GM12878 (cell line): ENCODE results near the gene ATG4A.

Experiments used
- BMI1 ChIP-seq: fragments of 450-650 bp; IDR thresholded peaks from 2 replicates; pipeline ENCODE4 v1.6.1; 2016; ENCODE audit warnings: mild to moderate bottlenecking, moderate library complexity, borderline replicate concordance
- CBX3 ChIP-seq: fragments of 200-600 bp; sonication (generic); IDR thresholded peaks from 2 replicates; pipeline ENCODE4 v1.6.1; 2016; ENCODE audit warnings: low read depth, borderline replicate concordance
- EP300 ChIP-seq, 2 experiments: fragments of 150-350 bp in 1 of 2; IDR thresholded peaks; 2 replicates each; pipeline ENCODE4 v1.6.1; 2011 to 2012; ENCODE audit warnings: low read depth in 2 of 2, low read length in 2 of 2, borderline replicate concordance in 1 of 2, improper control_type of control experiment in 1 of 2, inconsistent platforms in 1 of 2; ENCODE audit not compliant: control insufficient read depth in 1 of 2
- EZH2 ChIP-seq: IDR thresholded peaks from 2 replicates; pipeline ENCODE4 v1.6.1; 2012; ENCODE audit warnings: low read depth, mild to moderate bottlenecking, control low read depth, inconsistent platforms, low read length, borderline replicate concordance; ENCODE audit not compliant: control insufficient read depth
- NFYA ChIP-seq: IDR thresholded peaks from 2 replicates; pipeline ENCODE4 v1.6.1; 2011; ENCODE audit warnings: low read depth, mild to moderate bottlenecking, low read length, improper control_type of control experiment, borderline replicate concordance
- POLR2A ChIP-seq: IDR thresholded peaks from 2 replicates; pipeline ENCODE4 v1.6.1; 2011; ENCODE audit warnings: low read depth, mild to moderate bottlenecking, low read length
- POLR2AphosphoS5 ChIP-seq: IDR thresholded peaks from 2 replicates; pipeline ENCODE4 v1.6.1; 2011; ENCODE audit warnings: mild to moderate bottlenecking, low read length, inconsistent platforms
- RAD21 ChIP-seq: IDR thresholded peaks from 2 replicates; pipeline ENCODE4 v1.6.1; 2011; ENCODE audit warnings: mild to moderate bottlenecking, low read depth, low read length, moderate library complexity; ENCODE audit not compliant: insufficient read depth
- SMAD1 ChIP-seq: fragments of 450-650 bp; IDR thresholded peaks from 2 replicates; pipeline ENCODE4 v1.6.1; 2018; ENCODE audit warnings: mild to moderate bottlenecking, low read depth; ENCODE audit not compliant: partially characterized antibody
- TAF1 ChIP-seq: IDR thresholded peaks from 2 replicates; pipeline ENCODE4 v1.6.1; 2011; ENCODE audit warnings: mild to moderate bottlenecking, low read depth, low read length, borderline replicate concordance
- TBL1XR1 ChIP-seq: IDR thresholded peaks from 2 replicates; pipeline ENCODE4 v1.6.1; 2012; ENCODE audit warnings: low read depth, low read length, improper control_type of control experiment
- TF ChIP-seq, protein P1 (sequence below), 3 experiments: IDR thresholded peaks in 2 of 3; conservative IDR thresholded peaks in 1 of 3; 2 replicates each; pipeline ENCODE4 v1.5.1; 2011; ENCODE audit warnings: low read depth in 3 of 3, low read length in 3 of 3, mild to moderate bottlenecking in 3 of 3, control low read depth in 2 of 3, moderate library complexity in 2 of 3, inconsistent platforms in 1 of 3, mixed read lengths in 1 of 3; ENCODE audit not compliant: control insufficient read depth in 2 of 3, insufficient read depth in 1 of 3; ENCODE audit errors: extremely low read depth in 1 of 3
- TF ChIP-seq, protein P2 (sequence below): IDR thresholded peaks from 2 replicates; pipeline ENCODE4 v1.6.1; 2011; ENCODE audit warnings: low read depth, low read length, improper control_type of control experiment, borderline replicate concordance

DNA sequence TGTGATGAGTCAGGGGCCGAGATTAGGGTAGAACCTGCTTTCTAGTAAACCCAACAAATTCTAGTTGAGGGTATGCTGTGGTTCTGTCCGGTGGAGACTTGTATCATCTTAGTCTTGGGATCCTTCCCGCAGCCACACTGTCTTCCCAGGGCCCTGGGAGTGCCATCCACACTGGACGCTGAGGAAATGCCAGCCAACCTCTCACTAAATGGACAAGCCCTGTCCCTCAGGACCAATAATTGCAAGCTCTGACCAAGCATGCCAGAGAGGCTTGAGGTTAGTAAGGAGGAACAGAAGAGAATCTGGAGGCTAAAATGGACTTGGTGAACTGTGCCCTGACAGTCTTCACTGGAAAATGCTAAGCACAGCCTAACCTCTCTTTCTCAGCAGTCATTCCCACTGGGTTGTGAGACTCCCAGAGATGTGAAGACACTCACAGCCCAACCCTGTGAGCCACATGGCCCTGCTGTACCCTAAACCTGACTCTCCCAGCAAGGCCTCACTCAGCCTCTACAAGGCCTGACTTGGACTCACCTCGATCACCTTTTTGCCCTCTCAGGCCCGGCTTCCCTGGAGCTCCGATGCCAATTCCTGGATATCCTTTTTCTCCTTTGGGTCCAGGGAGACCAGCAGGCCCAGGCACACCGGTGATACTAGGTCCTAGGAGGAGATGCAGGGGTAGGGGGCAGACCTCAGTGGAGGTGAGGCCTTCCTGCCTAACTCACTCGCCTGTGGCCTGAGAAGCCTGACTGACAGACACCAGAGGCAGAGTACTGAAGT, 77.6 kb downstream of the ATG4A start:
- TF ChIP-seq TAF1 (no peak), SMAD1 (no peak), NFYA (no peak), RAD21 (no peak), CBX3 (no peak), BMI1 (no peak), POLR2AphosphoS5 (no peak), TBL1XR1 (no peak), EP300 (IDR thresholded peaks at IDR 0.05; ENCODE audit: borderline replicate concordance in 1 of 2, control insufficient read depth in 1 of 2, low read depth in 2 of 2, low read length in 2 of 2) (no peak), POLR2A (no peak), EZH2 (no peak)
- TF ChIP-seq, protein P1, sequence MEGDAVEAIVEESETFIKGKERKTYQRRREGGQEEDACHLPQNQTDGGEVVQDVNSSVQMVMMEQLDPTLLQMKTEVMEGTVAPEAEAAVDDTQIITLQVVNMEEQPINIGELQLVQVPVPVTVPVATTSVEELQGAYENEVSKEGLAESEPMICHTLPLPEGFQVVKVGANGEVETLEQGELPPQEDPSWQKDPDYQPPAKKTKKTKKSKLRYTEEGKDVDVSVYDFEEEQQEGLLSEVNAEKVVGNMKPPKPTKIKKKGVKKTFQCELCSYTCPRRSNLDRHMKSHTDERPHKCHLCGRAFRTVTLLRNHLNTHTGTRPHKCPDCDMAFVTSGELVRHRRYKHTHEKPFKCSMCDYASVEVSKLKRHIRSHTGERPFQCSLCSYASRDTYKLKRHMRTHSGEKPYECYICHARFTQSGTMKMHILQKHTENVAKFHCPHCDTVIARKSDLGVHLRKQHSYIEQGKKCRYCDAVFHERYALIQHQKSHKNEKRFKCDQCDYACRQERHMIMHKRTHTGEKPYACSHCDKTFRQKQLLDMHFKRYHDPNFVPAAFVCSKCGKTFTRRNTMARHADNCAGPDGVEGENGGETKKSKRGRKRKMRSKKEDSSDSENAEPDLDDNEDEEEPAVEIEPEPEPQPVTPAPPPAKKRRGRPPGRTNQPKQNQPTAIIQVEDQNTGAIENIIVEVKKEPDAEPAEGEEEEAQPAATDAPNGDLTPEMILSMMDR (IDR thresholded peaks at IDR 0.05 in 2 of 3, conservative IDR thresholded peaks at IDR 0.05 in 1 of 3; ENCODE audit: control insufficient read depth in 2 of 3, extremely low read depth in 1 of 3, insufficient read depth in 1 of 3, low read depth in 3 of 3, low read length in 3 of 3) = no peak
- TF ChIP-seq, protein P2, sequence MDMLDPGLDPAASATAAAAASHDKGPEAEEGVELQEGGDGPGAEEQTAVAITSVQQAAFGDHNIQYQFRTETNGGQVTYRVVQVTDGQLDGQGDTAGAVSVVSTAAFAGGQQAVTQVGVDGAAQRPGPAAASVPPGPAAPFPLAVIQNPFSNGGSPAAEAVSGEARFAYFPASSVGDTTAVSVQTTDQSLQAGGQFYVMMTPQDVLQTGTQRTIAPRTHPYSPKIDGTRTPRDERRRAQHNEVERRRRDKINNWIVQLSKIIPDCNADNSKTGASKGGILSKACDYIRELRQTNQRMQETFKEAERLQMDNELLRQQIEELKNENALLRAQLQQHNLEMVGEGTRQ = no peak
